Muscle of arm (tissue), 12 donors: ENCODE results near the gene A2M. TPM values are rescaled to one million over a fixed set of nuclear protein-coding genes. Genes with fewer than 3 reads are reported as not detected.

ENCODE experiments used
- DNase-seq: peaks from one replicate; pipeline ENCODE4 v3.0.0-alpha.2; 2013
- polyA plus RNA-seq, 12 donors: library from polyadenylated mRNA; unstranded; fragments of 120-200 nt; gene quantifications; one replicate each; pipeline ENCODE4 v1.2.1, GENCODE V29; 2013; ENCODE audit not compliant: insufficient read length in 12 of 12

The A2M gene
- polyA plus RNA-seq, 12 donors, result 163 to 342 (median 296) TPM; not detected in 1

DNA sequence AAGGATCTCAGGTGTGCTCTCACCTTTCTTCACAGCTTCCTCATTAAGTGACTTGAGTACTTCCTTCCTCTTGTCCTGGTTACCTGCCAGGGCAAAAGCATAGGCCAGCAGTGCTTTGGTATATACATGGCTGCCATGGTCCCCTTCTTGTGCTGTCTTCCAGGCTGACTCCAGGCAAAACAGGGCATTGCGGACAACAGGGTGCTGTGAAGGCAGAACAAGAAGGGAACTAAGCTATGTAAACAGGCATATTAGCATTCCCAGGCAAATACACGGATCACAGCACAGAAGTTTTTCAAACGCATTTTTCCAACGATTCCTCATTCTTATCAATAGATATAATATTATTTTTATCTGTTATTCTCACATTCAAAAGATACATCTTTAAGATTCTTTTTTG lies 39.0 kb downstream of the A2M start:
- no peak for DNase-seq

DNA sequence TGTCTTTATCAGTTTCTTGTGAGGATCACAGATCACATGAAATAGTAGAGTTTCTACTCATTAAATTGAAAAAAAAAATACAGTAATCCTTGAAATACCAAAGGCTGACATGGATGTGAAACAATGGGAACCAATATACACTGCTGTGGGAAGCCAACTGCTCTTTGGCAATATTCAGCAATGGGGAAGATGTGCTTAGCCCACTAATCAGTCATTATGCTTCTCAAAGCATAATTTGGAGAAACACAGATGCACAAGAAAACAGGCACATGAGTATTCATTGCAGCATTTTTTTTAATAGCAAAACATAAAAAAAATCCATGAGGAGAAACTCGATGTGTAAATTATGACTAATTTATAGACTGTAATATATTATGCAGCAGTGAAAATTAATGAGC lies 40.6 kb downstream of the A2M start:
- no peak for DNase-seq

DNA sequence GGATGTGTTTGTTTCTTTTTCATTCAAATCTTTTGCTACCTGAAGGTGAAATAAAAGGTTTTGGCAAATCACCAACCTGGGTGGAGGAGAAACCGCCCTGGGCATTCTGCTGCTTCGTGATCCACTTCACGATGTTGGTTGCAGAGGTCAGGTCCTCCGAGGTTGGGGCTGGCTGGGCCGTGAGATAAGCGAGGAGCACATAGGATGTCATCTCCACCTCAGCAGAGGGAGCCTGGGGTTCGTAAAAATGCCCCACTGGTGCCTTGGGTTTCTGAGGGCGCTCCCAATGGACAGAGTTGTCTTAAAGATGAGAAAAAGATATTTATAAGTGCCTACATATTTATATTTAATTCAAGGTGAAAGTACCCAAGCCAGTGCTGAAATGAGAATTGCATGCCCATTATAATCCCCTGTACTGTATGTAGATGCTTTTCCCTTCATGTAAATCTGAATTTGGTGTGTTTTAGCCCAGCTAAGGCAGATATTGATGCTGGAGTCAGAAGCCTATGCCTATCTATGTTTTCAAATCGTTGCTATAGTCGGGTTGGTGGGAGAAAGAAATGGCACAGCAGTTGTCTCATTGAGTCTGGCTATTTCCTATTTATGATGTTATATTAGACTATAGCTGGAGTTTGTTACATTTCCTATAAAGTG lies 41.1 kb downstream of the A2M start:
- DNase-seq, result no peak

DNA sequence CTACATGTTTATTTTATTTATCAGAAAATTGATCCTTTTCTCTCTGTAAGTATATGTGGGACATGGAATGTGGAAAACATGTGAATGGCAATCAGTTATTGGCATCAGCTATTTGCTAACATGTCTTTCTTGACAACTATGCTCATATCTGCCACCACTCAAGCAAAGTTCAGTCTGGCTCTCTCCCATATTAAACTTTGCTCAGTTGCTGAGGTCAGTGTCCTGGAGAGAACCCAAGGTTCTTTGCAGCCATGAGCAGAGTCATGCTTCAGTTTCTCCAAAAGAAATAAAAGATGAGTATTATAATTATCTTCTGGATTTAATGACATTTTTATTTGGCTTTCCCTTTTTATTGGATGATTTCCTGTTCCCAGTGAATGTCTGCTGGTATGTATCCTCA lies 42.6 kb downstream of the A2M start:
- DNase-seq, result no peak

- no peak for DNase-seq
Observed at GRCh38 chr12:9072481-9073038, 43.2 kb downstream of the A2M start.

DNA sequence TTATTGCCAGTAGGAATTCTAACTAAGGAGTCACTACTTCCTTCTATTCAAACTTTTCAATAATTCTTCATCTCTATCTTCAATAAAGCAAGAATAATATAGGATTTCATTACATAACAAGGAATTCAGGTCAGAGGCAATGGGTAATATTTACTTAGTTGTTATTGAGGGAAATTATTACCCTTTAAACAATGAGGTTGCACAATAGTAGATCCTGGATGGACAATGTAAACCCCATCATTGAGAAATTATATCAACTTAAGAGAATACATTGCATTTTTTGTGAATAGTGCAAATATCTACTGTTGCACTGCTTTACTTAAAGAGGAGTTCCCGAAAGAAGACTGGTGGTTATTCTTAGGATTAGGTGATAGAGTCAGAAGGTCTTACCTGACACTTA lies 43.8 kb downstream of the A2M start:
- DNase-seq, result no peak

DNA sequence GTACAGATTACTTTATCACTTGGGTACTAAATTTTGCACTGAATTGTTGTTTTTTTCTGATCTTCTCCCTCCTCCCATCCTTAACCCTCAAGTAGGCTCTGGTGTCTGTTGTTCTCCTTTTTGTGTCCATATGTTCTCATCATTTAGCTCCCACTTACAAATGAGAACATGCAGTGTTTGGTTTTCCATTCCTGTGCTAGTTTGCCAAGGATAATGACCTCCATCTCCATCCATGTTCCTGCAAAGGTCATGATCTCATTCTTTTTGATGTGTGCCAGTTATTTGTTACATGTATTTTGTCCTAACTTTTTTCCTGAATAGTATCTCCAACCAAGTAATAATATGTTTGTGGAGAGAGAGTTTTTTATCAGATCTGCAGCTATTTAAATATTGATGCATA lies 44.2 kb downstream of the A2M start:
- DNase-seq, result no peak

DNA sequence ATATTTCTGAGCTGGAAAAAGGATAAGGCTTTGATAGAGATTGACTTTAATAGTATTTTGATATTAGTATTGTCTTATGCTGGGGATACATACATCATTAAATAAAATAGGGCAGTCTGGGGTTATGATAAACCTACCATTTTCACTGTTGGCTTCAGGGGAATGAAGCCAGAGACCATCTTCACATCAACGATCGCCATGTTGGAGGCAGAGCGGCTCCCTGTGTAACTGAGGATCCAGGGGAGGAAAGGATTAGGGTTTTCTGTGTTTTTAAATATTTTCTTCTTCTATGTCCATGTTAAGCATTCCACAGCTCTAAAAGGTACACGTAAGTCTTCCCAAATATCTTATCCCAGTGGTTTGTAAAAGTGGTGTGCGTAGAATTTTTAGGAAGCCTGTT lies 45.4 kb downstream of the A2M start:
- no peak for DNase-seq

GRCh38 chr12:9068600-9068999 lies 47.1 kb downstream of the A2M start:
- no peak for DNase-seq

DNA sequence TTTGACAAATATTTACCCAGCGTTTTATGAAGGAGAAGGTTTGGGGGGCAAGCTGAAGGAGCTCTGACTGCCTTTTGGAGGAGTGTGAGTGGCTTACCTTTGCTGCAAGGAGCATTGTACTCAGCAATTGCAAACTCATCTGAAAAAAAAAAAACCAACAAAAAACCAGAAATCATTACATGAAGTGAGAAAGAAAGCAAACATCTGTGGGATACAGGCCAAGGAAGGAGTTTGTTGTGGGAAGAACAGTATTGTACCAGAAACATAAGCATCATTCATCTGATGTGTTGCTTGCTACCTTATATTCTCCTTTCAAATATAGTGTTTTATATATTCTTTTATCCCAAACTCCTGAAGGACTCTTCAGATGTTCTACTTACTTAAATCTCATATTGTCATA lies 47.6 kb downstream of the A2M start:
- DNase-seq, result no peak

- no peak for DNase-seq
Observed at GRCh38 chr12:9066755-9067423, 48.8 kb downstream of the A2M start.

GRCh38 chr12:9066183-9066623 lies 49.5 kb downstream of the A2M start:
- DNase-seq, result no peak

DNA sequence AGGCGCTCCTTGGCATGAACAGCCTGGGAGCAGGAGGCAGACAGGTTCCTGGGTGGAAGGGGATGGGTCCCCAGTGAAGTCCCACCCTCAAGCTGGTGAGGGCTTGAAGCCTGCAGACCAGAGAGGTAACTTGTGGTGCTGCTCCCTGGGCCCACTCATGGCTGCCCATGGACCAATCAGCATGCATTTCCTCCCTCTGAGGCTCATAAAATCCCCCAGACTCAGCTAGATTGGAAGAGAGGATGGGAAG lies 50.2 kb downstream of the A2M start:
- no peak for DNase-seq

- peak; percentile 61 for DNase-seq
Observed at GRCh38 chr12:9064815-9065606, 50.7 kb downstream of the A2M start.

DNA sequence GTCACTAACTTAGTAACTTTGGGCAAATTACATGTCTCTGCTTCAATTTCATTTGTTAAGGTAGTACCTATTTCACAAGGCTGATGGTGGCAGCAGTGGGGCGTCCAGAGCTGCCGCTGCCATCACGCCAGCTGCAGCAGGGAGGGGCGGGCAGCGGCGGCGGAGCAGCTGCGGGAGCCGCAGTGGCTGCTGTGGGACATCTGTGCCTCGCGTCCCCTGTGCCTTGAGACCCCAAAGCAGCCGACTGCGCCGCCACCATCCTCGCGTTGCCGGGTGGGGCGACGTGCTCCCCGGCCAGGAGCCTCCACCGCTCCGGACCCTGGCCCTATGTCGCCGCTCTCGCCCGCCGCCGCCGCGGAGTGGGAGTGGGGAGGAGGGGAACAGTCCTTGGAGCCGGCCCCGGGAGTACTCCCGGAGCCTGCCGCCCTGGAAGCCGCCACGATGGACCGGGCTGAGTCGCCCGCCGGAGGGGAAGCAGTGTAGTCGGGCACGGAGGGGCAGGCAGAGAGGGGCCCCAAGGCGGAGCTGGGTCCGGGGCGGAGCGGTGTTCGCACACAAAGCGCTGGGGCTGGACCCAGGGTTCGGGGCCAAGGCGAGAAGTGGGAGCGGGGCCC lies 51.4 kb downstream of the A2M start:
- peak; percentile 45 for DNase-seq

- peak; percentile 32 for DNase-seq
Observed at GRCh38 chr12:9052610-9053009, 63.1 kb downstream of the A2M start.

- peak; percentile 52 for DNase-seq
Observed at GRCh38 chr12:9051158-9051550, 64.6 kb downstream of the A2M start.

DNA sequence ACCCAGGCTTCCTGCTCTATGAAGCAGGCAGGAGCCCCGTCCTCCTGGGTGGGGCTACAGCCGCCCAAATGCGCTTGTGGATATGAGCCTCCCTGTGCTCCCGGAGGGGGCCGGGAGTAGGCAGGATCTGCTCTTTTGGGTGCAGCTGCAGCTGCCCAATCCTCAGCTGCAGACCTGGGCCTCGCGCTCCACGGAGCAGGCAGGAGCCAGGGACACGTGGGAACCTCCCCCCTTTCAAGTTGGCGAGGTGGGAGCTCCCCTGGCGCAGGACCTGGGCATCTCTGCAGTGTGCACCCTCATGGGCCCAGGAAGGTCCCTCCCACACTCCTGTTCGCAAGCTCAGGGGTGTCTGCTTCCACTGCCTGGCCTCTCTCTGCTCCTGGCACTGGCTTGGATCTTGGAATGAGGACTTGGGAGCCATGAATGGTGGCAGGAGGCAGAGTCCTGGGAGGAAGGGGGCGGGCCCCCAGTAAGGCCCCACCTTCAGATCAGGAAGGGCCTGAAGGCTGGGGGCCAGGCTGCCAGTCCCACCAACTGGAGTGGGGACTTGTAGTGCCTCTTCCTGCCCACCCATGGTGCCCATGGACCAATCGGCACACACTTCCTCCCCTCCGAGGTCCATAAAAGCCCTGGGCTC lies 65.1 kb downstream of the A2M start:
- no peak for DNase-seq

GRCh38 chr12:9049520-9050133 lies 66.1 kb downstream of the A2M start:
- peak; percentile 26 for DNase-seq

DNA sequence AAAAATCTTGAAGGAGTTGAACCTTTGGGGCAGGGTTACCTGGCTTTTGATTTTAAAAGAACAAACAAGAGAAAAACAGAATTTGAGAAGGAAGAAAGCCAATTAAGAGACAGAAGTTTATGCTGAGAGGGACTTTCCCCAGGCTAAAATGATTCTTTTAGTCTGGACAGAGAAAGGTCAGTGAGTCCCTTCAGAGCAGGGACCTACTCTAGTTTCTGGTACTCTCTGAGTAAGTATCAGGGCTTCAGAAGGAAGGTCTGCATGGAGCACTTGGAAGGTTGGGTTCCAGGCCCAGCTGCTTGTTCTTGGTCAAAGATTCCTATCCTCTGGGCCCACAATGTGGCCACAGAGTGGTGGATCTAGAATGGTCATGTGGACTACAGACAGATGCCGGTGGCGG lies 66.8 kb downstream of the A2M start:
- DNase-seq, result no peak

GRCh38 chr12:9047105-9047504 lies 68.6 kb downstream of the A2M start:
- no peak for DNase-seq

GRCh38 chr12:9043766-9044165 lies 72.0 kb downstream of the A2M start:
- DNase-seq, result no peak
